ACC112 (cell line): Measurements from ENCODE around the gene TXN2.
"Not testable (repeated sequence)": the region's sequence is repeated elsewhere in the genome, so short reads cannot be mapped to it uniquely, and the experiment has no call there.

ENCODE experiments used
- H2AFZ ChIP-seq: fragments of 200-600 bp; sonication (generic); one replicate; pipeline ENCODE4 v1.6.0; 2017; ENCODE audit warnings: antibody characterized with exemption, low read length; ENCODE audit not compliant: unreplicated experiment
- H3K27ac ChIP-seq: fragments of 200-600 bp; sonication (generic); 2 replicates; pipeline ENCODE4 v1.5.1; 2014; ENCODE audit warnings: low read depth, mild to moderate bottlenecking, antibody characterized with exemption, low read length, moderate library complexity
- H3K27me3 ChIP-seq: fragments of 200-600 bp; sonication (generic); 2 replicates; pipeline ENCODE4 v1.6.1; 2014; ENCODE audit warnings: mild to moderate bottlenecking, antibody characterized with exemption, low read length, moderate library complexity, mixed read lengths; ENCODE audit not compliant: insufficient read depth
- H3K36me3 ChIP-seq: fragments of 200-600 bp; sonication (generic); 2 replicates; pipeline ENCODE4 v1.6.1; 2016; ENCODE audit warnings: mild to moderate bottlenecking, antibody characterized with exemption, low read length, moderate library complexity, mixed read lengths; ENCODE audit not compliant: insufficient read depth
- H3K4me1 ChIP-seq: fragments of 200-600 bp; sonication (generic); one replicate; pipeline ENCODE4 v1.6.1; 2016; ENCODE audit warnings: low read length, mixed read lengths; ENCODE audit not compliant: insufficient read depth, unreplicated experiment, control insufficient read depth
- H3K4me3 ChIP-seq: fragments of 200-600 bp; sonication (generic); 2 replicates; pipeline ENCODE4 v1.5.1; 2014; ENCODE audit warnings: mild to moderate bottlenecking, low read depth, low read length
- H3K79me2 ChIP-seq: fragments of 200-600 bp; sonication (generic); one replicate; pipeline ENCODE4 v1.6.0; 2016; ENCODE audit warnings: low read length; ENCODE audit not compliant: control insufficient read depth, unreplicated experiment, insufficient read depth

The TXN2 gene

DNA sequence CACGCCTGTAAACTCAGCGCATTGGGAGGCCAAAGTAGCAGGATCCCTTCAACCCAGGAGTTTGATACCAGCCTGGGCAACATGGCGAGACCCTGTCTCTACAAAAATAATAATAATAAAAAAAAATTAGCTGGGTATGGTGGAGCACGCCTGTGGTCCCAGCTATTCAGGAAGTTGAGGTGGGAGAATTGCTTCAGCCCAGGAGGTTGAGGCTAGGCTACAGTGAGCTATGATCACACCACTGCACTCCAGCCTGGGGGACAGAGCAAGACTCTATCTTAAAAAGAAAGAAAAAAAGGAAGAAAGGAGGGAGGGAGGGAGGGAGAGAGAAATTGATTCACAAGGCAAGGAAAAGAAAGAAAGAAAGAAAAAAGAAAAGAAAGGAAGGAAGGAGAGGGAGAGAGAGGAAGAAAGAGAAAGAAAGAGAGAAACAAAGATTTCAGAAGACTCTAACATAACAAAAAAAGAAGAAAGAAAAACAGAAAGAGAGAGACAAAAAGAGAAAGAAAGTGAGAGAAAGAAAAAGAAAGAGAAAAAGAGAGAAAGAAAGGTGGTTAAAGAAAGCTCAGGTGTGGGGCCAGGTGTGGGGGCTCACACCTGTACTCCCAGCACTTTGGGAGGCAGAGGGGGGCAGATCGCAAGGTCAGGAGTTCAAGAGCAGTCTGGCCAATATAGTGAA, 56.4 kb downstream of the TXN2 start:
- peaks cover 10% of the 10 kb centered on the region for H3K4me1 ChIP-seq

DNA sequence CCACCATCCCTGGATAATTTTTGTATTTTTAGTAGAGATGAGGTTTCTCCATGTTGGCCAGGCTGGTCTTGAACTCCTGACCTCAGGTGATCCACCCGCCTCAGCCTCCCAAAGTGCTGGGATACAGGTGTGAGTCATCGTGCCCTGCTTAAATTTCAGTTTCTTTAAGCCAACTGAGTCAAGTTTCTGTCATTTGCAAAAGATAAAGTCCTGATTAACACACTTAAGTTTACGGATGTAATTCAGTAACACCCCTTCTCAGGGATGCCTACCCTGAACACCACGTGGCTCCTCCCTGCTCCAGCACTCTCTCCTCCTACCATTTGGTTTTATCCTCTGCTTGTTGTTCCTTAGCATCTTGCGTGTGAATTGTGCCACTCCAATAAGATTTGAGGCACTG, 57.0 kb downstream of the TXN2 start:
- H3K4me3 ChIP-seq, H3K27me3 ChIP-seq, H3K36me3 ChIP-seq, H2AFZ ChIP-seq, H3K79me2 ChIP-seq, H3K27ac ChIP-seq: not testable (repeated sequence)
- peaks cover 11% of the 10 kb centered on the region for H3K4me1 ChIP-seq

More for the DNA sequence above, 56.4 kb downstream of the TXN2 start:
- H3K4me3 ChIP-seq = no peak overlapping the region
- no peaks in the 10 kb centered on the region for H3K27me3 ChIP-seq
- no peaks in the 10 kb centered on the region for H3K79me2 ChIP-seq
- no peak overlapping the region for H2AFZ ChIP-seq
- H3K36me3 ChIP-seq = no peaks in the 10 kb centered on the region
- H3K27ac ChIP-seq = no peak overlapping the region

DNA sequence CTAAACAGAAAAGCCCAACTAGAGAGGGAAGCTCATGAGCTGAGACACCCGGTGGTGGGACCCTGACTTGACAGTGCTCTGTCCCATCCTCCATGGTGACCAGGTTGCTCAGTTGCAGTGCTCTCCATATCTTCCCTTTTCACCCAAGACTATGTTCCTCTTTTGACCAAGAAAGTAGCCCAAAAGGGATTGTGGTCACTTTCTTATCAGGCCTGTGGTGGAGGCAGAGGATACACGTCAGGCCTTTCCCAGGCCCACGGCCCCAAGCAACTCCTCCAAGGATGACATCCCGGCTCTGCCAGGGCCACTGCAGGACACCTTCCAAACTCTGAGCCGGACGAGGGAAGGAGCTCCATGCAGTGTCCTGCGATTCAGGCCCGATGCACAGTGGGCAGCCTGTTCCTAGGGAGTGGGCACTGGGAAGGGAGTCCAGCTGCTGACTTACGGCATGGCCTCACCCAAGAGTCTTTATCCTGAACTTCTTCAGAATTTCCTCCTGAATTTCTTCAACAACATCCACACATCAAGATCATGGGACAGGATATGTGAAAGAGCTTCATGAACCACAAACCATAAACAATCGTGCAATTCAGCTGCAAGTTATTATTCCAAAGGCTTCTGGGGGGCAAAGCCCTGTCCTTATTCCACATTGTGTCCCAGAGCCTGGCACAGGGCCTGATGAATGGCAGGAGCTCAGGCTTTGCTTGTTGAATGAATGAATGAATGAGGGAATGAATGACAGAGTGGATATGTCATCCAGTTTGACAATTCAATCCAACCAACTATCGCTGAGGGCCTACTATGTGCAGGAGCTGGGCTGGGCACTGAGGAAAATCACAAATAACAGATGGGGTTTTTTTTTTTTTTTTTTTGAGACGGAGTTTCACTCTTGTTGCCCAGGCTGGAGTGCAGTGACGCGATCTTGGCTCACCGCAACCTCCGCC, 57.7 kb downstream of the TXN2 start:
- Histone ChIP-seq H3K4me3 (no peak overlapping the region), H3K79me2 (no peaks in the 10 kb centered on the region), H3K27ac (no peak overlapping the region), H3K27me3 (no peaks in the 10 kb centered on the region), H3K36me3 (no peaks in the 10 kb centered on the region), H3K4me1 (peaks cover 14% of the 10 kb centered on the region), H2AFZ (no peak overlapping the region)

DNA sequence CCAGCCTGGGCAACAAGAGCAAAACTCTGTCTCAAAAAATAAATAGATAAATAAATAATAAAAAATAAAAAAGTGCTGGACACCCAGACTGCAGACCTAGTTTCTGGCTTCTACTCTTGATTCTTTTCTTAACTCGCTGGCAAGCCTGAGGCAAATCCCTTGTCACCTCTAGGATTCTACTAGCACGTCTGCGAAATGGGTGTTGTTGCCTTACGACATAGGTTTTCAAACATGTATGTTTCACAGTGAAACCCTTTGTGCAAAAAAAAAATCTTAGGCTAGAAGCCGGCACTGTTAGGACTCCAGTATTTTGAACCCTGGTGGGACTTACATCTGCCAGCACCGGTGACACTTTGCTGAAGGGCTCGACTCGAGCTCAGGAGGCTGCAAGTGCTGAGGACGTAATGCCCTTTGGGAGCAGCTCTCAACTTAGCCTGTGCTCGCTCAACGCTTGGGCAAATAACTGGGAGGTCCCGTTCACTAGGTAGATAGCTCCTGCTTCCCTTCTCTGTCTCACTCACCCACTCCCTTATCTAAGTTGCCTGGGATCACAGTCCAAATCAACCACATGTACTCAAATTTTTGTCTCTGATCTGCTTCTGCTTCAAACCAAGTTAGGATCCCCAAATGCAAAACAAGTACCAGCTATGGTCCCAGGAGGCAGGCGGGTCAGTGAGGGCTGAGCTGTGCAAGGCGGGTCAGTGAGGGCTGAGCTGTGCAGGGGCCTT, 59.0 kb downstream of the TXN2 start:
- Histone ChIP-seq H3K4me3 (no peak overlapping the region), H2AFZ (no peak overlapping the region), H3K27ac (no peak overlapping the region), H3K79me2 (no peaks in the 10 kb centered on the region), H3K27me3 (no peaks in the 10 kb centered on the region), H3K36me3 (no peaks in the 10 kb centered on the region), H3K4me1 (peaks cover 14% of the 10 kb centered on the region)

DNA sequence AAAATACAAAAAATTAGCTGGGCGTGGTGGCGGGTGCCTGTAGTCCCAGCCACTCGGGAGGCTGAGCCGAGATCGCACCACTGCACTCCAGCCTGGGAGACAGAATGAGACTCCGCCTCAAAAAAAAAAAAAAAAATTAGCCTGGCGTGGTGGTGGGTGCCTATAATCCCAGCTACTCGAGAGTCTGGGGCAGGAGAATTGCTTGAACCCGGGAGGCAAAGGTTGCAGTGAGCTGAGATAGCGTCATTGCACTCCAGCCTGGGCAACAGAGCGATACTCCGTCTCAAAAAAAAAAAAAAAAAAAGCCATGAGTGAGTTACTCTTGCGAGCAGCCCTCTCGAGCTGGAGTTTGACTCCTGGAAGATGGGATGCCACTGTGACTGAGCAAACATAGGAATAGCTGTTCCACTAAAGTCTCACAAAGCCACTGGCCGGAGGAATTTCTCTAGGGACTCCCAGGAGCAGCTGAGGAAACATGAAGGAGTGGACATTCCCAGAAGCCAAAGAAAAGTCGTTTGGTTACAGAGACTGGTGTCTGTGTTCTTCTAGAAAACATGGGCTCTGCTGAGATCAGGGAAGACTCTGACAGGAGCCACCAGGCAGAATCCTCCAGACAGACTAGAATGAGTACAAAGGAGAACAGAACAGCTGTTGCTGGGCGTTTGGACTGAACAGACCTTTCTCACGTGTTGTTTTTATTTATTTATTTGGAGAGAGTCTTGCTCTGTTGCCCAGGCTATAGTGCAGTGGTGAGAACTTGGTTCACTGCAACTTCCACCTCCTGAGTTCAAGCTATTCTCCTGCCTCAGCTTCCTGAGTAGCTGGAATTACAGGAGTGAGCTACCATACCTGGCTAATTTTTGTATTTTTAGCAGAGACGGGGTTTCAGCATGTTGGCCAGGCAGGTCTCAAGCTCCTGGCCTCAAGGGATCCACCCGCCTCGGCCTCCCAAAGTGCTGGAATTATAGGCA, 61.2 kb downstream of the TXN2 start:
- peaks cover 4% of the 10 kb centered on the region for H3K4me1 ChIP-seq
- no peak overlapping the region for H3K27ac ChIP-seq
- no peaks in the 10 kb centered on the region for H3K36me3 ChIP-seq
- no peak overlapping the region for H3K4me3 ChIP-seq
- no peak overlapping the region for H2AFZ ChIP-seq
- H3K27me3 ChIP-seq = no peaks in the 10 kb centered on the region
- H3K79me2 ChIP-seq = no peaks in the 10 kb centered on the region

DNA sequence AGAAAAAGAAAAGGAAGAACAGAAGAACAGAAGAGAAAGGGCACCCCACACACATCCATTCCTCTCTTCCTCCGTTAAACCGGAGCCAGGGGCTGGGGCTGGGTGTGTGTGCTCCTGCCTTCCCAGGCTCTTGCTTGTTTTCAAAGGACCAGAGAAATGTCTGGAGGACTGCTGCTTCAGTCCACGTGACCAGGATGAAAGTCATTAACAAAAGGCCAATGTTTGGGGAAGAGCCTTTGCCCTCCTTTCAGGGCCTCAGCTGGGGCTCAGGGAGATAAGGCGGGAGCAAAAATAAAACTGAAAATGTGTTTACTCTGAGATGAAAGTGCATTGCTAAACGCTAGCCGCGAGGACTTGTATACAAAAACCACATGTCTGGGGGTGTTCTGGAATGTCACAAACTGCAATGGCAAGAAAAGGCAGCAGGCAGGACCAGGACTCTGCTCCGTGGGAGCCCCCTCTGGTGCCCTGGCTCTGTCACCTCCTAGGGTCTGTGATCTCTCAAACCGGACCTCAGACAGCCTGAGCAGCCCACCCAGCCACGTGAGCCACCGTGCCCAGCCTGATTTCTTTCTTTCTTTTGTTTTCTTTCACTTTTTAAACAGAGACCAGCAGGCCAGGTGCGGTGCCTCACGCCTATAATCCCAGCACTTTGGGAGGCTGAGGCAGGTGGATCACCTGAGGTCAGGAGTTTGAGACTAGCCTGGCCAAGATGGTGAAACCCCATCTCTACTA, 62.1 kb downstream of the TXN2 start:
- H3K27ac ChIP-seq = no peak overlapping the region
- no peaks in the 10 kb centered on the region for H3K79me2 ChIP-seq
- H3K4me3 ChIP-seq = peak overlapping the region; percentile 64
- no peaks in the 10 kb centered on the region for H3K36me3 ChIP-seq
- H2AFZ ChIP-seq = peak overlapping the region; percentile 7
- no peaks in the 10 kb centered on the region for H3K27me3 ChIP-seq
- peaks cover 3% of the 10 kb centered on the region for H3K4me1 ChIP-seq

DNA sequence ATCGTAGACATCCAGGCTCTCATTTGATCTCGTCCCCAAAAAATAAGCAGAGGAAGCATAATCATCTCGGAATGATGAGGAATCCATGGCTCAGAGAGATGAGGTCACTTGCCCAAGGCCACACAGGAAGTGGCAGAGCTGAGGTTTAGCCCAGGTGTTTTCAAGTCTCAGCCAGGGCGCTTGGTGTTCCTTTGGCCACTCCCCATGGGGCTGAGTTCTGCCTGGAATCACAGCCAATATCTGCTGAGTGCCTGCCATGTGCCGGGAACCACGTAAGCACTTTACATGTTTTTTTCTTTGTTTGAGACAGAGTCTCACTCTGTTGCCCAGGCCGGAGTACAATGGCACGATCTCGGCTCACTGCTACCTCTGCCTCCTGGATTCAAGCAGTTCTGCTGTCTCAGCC, 64.2 kb downstream of the TXN2 start:
- no peaks in the 10 kb centered on the region for H3K36me3 ChIP-seq
- H3K27ac ChIP-seq = no peak overlapping the region
- no peak overlapping the region for H3K4me3 ChIP-seq
- no peak overlapping the region for H2AFZ ChIP-seq
- no peaks in the 10 kb centered on the region for H3K79me2 ChIP-seq
- no peaks in the 10 kb centered on the region for H3K27me3 ChIP-seq
- H3K4me1 ChIP-seq = peaks cover 3% of the 10 kb centered on the region
